NB4 (cell line): Measurements from ENCODE around the gene CA12.

Experiments
- CTCF ChIP-seq: IDR thresholded peaks from one replicate; pipeline ENCODE4 v1.5.1; 2012; ENCODE audit warnings: low read depth, low read length
- MAX ChIP-seq: IDR thresholded peaks from 2 replicates; pipeline ENCODE4 v1.6.1; 2011; ENCODE audit warnings: low read depth, low read length
- MYC ChIP-seq: IDR thresholded peaks from 2 replicates; pipeline ENCODE4 v1.6.1; 2011; ENCODE audit warnings: low read depth, low read length
- POLR2A ChIP-seq: IDR thresholded peaks from 2 replicates; pipeline ENCODE4 v1.6.1; 2011; ENCODE audit warnings: mild to moderate bottlenecking; ENCODE audit not compliant: insufficient read length; ENCODE audit errors: extremely low read depth

- TF ChIP-seq CTCF (no peak), POLR2A (no peak), MYC (no peak), MAX (no peak)
These were observed 42.5 kb downstream of the CA12 start for GRCh38 chr15:63339006-63339766.
